ENCODE results near the gene SYT5.
A peak's percentile ranks its signal among the peaks of the same experiment; 100 is the strongest.
"Not testable (repeated sequence)": the region's sequence is repeated elsewhere in the genome, so short reads cannot be mapped to it uniquely, and the experiment has no call there.

The SYT5 gene

DNA sequence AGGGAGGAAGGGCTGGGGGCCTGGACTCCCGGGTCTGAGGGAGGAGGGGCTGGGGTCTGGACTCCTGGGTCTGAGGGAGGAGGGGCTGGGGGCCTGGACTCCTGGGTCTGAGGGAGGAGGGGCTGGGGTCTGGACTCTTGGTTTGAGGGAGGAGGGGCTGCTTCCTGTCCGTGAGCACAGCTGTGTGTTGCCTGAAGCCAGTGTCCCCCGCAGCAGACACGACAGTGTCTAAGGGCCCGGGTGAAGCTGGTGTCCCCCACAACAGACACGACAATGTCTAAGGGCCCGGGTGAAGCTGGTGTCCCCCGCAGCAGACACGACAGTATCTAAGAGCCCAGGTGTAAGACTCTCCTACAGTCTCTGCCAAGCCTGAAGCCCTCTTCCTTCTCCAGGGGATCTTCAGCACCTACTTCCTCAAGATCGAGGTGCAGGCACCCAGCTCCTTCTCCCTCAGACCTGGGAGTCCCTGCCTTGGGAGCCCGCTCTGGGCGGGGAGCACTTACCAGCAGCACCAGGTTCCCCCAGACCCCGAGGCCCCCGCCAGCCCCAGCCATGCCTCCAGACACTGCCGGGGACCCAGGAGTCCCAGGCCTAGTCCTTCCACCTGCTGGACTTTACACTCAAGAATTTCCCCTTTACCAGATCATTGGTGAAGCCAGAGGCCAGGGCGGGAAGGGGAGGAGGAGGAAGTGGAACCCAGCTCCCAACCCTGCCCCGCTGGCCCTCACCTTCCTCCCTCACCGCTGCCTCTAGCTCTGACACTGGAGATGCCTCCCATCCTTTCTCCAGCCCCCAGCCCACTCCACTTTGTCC is 29.0 kb upstream of the SYT5 start, which contains the start of gene PTPRH:
Gene PTPRH, minus strand, starts transcription at position 622 of the 813 bp plus-strand sequence. Its CDS starts 68 bp downstream, at position 554.
- DNase-seq (ENCODE audit: low read depth in 2 of 2): no peak

DNA sequence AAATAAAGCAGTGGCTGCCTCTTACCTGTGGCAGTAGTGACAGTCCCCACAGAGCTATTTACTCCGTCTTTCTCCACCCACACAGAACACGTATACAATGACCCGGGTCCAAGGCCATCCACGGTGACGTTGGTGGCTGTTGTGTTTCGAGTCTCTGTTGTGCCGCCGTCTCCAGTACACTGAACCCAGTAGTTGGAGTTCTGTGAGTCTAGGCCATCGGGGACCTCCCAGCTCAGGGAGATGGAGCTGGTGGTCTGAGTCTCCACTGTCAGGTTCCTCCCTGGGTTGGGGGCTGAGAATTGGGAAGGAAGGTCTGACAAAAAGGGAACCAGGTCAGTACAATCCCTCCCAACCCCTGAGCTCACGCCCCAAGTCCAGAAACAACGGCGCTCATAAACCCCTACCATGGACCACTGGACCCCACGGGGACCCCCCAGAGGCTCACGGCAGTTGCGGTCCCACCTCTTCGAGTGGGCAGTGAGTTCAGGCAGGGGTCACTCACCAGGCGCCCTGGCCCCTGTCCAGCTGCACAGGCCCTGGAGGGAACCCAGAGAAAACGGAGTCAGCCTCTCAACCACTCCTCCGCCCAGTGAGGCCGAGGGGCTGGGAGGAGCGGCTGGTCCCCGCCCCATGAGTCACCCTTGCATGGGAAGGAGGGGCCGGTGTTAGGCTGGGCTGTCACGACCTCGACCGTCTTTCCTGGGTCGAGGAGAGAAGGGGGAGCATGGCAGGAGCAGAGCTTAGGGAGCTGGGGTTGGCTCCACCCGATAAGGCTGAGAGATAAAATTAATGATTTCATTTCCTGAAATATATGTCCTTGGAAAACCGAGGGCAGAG is 26.8 kb upstream of the SYT5 start:
- no peak for DNase-seq (ENCODE audit: low read depth in 2 of 2)

DNA sequence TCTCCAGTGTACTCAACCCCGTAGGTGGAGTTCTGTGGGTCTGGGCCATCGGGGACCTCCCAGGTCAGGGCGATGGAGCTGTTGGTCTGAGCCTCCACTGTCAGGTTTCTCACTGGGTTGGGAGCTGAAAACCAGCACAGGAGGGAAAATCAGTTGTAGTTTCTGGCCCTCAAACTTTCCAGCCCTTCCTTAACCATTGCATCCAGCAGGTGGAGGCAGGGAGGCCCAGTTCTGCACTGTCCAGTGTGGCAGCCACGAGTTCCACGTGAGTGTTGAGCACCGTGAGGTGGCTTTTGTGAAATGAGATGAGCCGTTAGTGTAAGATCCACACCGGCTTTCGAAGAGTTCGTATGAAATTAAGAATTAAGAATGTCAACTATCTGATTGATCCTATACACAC is 22.1 kb upstream of the SYT5 start:
- not testable (repeated sequence) for DNase-seq (ENCODE audit: low read depth in 2 of 2)

DNA sequence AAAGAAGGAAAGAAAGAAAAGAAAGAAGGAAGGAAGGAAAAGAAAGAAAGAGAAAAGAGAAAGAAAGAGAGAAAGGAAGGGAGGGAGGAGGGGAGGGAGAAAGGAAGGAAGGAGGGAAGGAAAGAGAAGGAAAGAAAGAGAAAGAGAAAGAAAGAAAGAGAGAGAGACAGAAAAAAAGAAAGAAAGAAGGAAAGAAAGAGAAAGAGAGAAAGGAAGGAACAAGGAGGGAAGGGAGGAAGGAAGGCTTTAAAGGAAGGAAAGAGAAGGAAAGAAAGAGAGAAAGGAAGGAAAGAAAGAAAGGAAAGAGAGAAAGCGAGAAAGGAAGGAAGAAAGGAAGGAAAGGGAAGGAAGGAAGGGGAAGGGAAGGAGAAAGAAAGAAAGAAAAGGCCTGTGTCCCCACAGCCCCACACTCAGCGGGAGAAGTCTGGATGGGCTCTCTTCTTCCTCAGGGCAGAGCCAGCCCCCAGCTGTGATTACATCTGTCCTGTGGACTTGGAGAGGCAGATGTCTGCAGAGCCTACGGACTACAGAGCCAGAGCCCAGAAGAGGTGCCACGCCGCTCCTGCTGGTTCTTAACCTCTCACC is 19.6 kb upstream of the SYT5 start:
- no peak for DNase-seq (ENCODE audit: low read depth in 2 of 2)

DNA sequence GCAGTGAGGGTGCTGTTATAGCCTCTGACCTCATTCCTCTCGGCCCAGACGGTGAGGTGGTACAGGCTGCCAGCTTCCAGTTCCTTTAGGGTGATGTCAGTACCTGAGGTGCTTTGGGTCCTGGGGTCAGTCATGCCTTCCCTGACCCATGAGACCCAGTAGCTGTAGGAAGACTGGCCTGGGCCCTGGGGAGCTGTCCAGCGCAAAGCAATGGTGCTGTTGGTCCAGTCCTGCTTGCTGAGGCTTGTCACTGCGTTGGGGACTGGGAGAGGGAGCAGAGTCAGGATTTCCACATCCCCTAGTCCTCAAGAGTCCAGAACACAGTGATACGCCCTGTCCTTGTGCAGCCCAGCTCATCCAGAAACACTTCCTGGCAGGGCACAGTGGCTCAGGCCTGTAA is 18.6 kb upstream of the SYT5 start:
- DNase-seq (ENCODE audit: low read depth in 2 of 2): no peak

DNA sequence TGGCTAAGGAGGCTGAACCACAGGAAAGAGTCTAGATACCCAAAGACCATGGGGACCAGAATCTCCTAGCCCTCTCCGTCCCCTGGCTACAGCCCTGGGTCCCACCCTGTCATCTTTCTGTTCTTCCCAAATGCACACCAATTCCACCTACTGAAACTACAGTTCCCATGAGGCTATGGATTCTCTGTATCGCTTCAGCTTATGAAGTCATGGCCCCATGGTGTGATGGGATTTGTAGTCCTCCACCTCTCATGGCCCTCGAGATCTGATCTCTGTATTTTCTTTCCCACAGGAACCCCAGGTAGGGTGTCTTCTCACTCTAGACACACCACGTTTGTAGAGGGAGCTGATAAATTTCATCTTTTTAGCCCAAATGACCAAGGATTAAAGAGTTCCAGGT is 17.4 kb upstream of the SYT5 start:
- DNase-seq (ENCODE audit: low read depth in 2 of 2): no peak

DNA sequence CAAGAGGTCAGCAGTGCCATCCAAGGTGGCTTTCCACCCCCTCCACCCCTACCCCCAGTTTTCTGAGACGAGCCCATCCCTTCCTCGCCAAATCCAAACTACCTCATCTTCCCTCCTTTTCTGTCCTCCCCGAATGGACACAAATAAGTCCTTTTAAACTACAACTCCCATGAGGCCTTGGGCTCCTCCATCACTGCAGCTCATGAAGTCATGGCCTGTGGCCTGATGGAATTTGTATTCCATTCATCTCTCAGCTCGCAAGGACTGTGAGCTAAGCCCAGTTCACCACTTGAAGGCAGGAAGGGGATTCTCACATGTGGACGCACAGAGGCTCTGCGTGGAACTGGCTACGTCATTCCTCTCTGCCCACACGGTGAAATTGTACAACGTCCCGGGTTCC is 16.7 kb upstream of the SYT5 start:
- DNase-seq (ENCODE audit: low read depth in 2 of 2): no peak

DNA sequence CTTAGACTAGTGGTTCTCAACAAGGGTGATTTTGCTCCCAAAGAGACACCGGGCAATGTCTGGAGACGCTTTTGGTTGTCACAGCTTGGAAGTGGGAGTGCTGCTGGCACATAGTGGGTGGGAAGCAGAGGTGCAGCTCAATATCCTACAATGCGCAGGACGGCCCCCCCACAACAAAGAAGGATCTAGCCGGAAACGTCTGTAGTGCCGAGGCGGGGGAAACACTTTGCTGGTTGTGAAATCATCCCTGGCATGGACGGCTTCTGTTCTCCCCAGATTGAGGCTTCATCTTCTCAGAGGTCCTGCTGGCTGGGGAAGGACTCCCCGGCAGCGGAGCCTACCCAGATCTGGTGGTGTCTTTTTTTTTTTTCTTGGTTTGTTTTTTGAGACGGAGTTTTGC is 13.4 kb upstream of the SYT5 start:
- no peak for DNase-seq (ENCODE audit: low read depth in 2 of 2)

DNA sequence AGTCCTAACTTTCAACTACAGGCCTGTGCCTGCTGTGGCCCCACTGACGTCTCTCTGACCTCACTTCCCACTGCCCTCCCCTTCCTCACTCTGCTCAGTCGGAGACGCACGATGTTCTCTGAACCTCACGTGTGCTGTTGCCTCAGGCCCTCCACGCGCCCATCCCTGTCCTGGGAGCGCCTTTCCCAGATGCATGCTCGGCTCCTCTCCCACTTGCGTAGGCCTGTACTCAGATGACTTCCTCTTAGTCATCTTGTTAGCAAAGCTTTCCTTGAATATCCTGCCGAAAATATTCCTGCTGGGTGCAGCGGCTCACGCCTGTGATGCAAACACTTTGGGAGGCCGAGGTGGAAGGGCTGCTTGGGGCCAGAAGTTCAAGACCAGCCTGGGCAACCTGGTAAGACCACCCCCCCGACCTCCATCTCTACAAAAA is 9.3 kb upstream of the SYT5 start:
- DNase-seq (ENCODE audit: low read depth in 2 of 2): no peak

DNA sequence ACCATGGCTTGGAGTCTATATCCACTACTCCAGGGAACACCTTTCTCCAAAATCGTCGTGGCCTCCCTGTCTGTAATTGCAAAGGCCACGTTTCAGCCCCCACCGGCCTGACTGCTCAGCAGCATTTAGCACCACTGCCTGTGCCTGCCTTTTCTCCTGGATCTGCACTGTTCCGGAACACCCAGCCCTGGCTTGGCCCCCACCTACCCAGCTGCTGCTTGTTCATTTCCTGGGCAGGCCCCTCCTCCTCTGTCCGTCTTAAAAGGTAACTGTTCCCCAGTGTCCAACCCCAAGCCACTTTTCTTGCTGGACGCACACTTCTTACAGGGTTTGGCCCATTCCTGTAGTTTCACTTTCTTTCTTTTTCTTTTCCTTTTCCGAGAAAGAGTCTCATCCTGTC is 8.5 kb upstream of the SYT5 start:
- DNase-seq (ENCODE audit: low read depth in 2 of 2): no peak

DNA sequence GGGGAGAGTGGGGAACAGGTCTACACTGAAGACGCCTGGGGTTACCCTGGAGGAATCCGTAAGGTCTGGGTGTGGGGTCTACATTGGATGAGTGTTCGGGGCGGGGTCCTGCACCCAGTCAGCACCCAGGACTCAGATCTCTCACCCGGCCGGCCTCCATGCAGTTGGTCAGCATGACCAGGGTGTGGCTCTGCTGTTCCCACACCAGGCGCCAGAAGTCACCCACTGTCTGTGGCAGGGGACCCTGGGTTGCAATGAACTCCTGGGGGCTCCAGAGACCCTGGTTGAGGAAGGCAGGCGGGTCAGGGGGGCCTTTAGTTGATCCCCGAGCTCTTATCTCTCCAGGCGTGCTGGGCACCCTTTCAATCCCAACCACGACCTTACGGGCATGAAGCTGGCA is 6.0 kb upstream of the SYT5 start:
- no peak for DNase-seq (ENCODE audit: low read depth in 2 of 2)

DNA sequence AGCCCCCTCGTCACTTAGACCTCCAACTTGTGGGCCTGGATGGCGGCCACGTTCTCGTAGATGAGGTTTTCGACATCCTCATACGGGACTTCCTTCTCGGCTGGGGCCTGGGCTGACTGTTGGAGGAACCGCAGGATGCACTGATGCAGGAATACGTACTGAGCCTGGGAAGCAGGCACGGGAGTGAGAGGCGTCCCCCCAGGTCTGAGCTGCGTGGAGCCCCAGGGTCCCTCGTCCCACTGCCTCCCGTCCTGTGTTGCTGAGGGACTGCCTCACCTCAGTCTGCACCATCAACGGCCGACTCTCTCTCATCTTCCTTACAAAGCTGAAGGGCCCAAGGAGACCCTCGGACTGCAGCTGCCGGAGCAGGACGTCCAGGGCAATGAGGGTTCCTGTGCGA is 1.7 kb upstream of the SYT5 start:
- DNase-seq (ENCODE audit: low read depth in 2 of 2): no peak

DNA sequence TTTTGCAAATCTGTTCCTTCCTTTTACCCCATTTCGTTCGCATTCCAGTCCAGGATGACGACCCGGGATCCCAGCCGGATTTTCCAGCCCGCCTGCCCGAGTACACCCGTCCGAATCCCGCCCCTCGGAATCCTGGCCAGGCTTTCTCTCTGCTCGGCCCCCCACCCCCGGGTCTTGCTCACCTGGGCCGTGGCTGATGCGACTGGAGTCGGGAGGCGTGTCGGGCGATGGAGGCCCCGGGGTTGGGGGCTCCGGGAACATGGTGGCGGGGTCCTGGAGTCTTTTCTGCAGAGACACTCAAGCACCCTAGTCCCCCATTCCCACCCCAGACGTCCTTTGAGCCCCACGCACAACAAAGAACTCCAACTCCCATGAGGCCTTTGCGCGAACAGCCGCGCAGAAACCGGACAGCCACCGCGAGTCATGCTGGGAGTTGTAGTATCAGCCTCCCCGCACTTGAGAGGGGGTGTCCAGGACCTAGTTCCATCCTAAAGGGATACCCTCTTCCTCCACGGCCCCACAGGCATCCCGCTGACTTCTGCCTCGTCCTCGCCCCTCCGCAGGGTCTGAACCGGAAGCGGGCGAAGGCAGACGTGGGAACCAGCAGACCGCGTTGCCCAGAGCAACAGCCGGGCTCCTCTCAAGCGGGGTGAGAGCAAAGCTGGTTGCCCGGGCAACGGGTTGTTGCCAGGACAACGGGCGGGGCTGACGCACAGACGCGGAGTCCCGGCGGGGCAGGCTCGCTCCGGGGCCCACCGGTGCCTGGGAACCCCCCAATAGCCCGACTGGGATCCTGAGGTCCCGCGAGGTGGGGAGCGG is 1.1 kb downstream of the SYT5 start:
- DNase-seq (ENCODE audit: low read depth in 2 of 2): peak; percentile 82 to 84

DNA sequence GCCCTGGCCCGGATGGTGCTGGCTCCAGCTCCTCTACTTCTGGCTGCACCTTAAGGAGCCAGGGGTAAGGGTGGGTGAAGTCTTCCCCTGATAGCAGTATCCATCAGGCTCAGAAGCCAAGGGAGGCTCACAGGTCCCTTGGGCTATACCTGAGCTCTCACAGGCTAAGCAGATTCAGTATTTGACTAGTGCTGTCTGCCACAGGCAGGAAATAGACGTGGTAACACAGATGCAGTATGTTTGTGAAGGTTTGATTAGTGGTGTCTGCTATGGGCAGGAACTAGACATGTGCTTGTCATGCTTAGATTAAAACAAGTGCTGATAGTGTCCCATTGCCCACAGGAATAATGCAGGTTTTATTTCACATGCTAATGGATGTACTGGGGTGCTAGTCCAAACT is 4.0 kb downstream of the SYT5 start:
- DNase-seq (ENCODE audit: low read depth in 2 of 2): no peak

DNA sequence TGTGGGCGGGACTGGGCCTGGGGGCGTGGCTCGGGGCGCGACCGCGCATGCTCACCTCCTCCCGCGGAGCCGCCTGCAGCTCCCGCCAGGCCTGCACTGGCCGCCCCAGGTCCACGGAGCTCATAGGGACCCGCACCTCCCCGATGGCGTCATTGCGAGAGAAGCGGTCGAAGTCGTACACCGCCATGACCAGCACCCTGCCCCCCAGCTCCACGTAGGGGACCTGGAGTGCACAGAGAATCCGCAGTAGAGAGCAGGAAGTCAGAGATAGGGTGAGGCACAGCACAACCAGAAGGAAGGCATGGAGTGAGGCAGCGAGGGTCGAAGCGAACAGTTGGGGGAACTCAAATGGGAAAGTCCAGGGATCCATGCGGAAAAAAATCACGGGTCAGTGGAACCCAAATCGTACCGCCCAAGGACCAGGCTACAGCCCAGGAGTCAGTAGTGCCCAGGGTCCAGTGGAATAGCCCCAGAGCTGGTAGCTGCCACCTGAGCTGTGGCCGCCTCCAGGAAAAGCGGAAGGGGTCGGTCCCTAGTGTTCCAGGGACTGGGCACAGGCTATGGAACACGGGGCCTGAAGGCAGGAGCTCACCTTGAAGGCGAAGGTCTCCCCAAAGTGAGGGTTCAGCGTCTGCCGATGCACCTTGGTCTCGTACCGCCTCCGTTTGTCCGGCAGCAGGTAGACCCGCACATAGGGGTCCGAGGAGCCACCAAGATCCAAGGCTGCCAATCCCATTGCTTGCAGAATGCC is 4.8 kb downstream of the SYT5 start:
- no peak for DNase-seq (ENCODE audit: low read depth in 2 of 2)

DNA sequence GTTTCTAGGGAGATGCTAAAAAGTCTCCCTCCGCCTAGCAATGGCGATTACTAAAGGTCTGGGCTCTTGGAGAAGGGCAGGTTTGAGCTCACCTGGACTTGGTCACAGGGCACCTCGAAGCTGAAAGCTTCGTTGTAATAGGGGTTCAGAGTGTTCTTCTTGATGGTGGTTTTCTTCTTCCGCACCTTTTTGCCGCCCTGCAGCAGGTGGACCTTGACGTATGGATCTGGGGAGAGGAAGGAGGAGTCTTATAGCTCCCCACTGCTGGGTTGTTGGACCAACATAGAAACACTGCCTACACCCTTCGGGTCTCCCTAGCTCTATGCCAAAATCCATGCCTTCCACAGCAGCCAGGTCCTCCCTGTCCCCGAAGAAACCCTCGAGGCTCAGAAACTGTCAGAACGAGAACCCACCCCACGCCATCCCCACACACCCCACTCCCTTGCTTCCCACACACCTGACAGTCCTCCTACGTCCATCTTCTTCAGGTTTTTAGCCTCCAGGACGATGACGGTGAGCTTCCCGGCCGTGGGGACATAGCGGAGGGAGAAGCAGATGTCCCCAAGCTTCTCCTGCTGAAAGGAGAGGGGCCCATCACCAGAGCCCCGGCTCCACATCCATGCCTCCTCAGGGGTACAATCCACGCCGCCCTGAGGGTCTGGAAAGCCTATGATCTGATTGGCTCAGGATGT is 5.5 kb downstream of the SYT5 start:
- no peak for DNase-seq (ENCODE audit: low read depth in 2 of 2)

DNA sequence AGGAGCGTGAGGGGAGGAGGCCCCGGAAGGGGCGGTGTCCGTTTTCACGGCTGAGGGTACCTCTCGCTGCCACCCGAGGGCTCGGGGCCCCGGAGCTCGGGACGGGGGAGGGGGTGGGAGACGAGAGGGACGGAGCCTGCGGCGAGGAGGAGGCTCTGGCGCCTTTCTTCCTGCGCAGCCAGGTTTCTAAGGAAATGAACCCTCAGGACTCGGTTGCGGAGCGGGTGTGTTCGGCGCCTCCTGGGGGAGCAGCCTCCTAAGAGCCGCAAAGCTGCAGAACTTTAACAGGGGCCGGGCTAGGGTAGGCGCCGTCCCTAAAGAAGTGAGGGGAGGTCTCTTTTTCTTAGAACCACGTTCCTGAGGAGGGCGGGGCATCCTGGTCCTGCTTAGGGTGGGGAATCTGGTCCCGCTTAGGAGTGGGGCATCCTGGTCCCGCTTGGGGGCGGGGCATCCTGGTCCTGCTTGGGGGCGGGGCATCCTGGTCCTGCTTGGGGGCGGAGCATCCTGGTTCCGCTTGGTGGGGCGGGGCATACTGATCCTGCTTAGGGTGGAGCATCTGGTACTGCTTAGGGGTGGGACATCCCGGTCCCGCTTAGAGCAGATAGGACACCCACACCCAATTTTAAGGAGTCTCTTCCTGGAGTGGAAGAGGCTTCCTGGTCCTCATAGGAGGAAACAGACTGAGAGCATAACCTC is 6.2 kb downstream of the SYT5 start:
- no peak for DNase-seq (ENCODE audit: low read depth in 2 of 2)

DNA sequence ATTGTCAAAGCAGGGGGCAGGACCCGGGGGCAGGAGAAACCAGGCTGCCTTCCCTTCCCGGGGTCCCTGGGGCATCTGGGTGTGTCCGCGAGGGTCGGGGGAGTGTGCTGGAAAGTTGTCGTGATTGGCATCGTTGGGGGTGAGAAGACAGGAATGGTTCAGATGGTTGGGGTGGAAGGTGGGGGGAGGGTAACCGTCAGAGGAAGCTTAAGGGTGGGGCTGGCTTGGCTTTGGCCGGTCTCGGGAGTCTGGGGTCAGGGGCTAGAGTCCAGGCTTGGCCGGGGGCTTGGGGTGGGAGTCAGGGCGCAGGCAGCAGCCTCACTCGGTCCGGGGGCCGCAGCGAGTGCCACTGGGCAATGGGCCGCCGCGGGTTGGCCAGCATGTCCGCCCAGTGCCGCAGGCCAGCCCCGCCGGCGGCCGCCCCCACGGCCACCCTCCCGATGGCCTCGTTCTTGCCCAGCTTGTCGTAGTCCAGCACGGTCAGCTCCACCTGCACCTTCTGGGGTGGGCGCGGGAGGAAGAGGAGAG is 6.8 kb downstream of the SYT5 start:
- no peak for DNase-seq (ENCODE audit: low read depth in 2 of 2)

DNA sequence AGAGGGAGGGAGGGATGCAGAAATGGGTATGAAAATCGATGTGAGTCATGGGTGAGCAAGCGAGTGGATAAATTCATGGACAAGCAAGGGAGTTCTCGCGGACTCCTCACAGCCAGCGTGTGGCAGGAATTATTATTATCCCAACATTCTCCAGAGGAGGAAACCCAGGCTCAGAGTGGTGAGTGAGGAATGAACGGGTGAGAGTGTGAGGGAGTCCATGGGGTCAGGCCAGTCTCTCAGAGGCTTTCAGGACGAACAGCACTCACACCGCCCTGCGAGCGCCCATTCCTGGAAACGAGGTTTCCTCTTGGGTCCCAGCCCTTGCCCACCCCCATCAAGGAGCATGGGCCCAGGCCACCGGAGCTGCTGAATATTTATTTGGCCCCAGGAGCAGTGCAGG is 7.3 kb downstream of the SYT5 start:
- DNase-seq (ENCODE audit: low read depth in 2 of 2): no peak

DNA sequence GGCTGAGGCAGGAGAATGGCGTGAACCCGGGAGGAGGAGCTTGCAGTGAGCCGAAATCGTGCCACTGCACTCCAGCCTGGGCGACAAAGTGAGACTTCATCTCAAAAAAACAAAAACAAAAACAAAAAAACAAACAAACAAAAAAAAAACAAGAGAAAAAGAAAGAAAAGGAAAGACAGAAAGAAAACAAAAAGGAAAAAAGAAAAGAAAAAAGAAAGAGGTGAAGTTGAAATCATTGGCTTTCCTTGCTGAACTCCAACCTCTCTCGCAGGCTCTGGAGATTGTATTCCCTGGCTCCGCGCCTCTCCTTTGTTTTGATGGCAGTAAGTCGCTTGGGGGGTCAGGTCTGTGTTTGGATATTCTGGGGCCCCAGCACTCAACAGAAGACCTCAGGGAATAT is 7.8 kb downstream of the SYT5 start:
- not testable (repeated sequence) for DNase-seq (ENCODE audit: low read depth in 2 of 2)
